Stimulated activated CD8-positive, alpha-beta memory T cell treated with anti-CD3 and anti-CD28 coated beads, Interleukin-4, amount 100 ng/mL, for 24 hours (primary cell): ENCODE measurements around the gene HERC5.
"Not testable (repeated sequence)": the region's sequence is repeated elsewhere in the genome, so short reads cannot be mapped to it uniquely, and the experiment has no call there.

ENCODE experiments used
- DNase-seq: peaks from one replicate; pipeline ENCODE4 v3.0.0-alpha.2; 2020; ENCODE audit warnings: low read depth

The HERC5 gene

GRCh38 chr4:88456670-88457306 is at the start of gene HERC5:
HERC5 (plus strand) TSS chr4:88457119; CDS start chr4:88457270, 151 bp downstream.
- peak; percentile 77 for DNase-seq

GRCh38 chr4:88409206-88409605 is 47.7 kb upstream of the HERC5 start:
- DNase-seq = no peak

GRCh38 chr4:88409789-88410188 is 47.1 kb upstream of the HERC5 start:
- DNase-seq = no peak

DNA sequence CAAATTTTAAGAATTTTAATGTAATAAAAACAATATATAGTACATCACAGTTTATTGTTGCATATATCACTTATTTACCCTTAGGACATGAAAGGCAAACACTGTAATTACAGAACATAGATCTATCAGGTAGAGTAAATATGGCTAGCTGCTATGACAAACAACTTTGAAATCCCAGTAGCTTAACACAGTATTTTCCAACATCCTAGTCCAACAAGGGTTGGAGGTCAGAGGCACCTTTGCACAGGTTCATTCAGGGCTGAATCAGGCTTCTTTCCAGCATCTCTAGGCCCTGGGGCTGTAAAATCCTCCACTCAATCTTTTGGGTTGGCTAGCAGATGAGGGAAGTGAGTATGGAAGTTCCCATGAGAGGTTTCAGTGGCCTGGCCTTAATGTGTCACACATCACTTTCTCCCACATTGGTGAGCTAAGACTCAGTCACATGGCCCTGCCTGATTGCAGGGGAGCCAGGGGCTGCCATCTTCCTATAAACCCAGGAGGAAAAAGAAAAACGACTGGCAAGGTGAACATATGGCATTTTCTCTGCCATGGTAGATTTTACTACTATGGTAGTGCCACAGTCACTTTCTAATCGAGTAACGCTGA is 45.3 kb upstream of the HERC5 start:
- no peak for DNase-seq

DNA sequence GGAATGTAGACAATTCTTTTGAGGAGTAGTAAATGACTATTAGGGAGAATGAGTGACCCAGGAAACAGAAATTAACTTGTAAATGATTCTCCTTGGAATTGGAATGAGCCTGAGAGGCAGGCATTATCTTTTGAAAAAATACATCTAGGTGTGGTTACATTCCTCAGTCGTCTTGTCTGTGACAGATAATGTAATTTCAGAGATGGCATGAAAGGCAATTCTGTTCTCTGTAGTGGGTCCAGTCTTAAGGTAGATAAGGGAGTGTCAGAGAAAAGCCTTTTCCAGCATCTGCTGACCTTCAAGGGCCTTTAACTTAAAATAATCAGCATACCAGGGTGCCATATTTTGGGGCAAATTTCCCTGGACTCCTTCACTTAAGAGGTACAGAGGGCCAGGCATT is 43.1 kb upstream of the HERC5 start:
- DNase-seq = no peak

DNA sequence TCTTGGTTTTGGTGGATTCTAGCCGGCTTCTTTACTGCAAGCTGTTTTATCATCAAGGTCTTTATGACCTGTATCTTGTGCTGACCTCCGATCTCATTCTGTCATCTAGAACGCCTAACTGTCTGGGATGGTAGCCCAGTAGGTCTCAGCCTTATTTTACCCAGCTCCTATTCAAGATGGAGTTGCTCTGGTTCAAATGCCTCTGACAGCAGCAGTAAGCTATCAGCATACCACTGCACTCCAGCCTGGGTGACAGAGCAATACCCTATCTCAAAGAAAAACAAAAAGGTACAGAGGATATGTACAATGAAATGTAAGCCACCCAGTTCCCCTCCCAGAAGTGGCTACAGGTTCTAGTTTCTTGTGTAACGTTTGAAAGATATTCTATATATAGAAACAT is 42.2 kb upstream of the HERC5 start:
- DNase-seq = no peak

GRCh38 chr4:88415982-88416381 is 40.9 kb upstream of the HERC5 start:
- DNase-seq = no peak

DNA sequence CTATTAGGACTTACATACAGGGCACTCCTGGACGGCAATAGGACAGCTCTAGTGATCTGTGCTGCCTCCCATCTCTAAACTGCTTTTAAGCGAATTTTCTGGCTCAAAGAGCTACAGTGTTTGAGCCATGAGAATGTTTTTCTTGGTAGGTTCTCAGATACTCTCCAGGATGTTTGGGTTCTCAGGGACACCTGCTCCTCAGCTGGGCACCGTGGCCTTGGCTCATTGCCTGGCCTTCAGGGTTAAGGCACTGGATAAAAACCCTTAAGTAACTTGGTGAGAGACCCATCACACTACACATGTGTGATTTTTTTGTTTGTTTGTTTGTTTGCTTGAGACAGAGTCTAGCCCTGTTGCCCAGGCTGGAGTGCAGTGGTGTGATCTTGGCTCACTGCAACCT is 38.5 kb upstream of the HERC5 start:
- no peak for DNase-seq

DNA sequence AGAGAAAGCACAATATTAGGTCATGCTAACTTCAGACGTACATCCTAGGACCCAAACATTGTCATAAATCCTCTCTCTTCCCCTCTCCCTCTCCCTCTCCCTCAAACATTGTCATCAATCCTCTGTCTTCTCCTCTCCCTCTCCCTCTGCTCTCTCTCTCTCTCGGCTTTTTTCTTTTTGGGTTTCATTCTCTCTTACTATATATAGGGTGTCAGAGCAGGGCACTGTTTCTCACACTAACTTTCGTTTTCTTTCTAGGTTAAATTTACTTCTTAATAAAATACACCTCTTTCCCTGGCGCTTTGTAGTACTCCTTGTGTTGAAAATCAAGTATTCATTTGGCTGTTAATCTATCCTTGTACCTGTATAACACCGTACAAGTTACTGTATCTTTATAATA is 37.0 kb upstream of the HERC5 start:
- no peak for DNase-seq

GRCh38 chr4:88420844-88421243 is 36.1 kb upstream of the HERC5 start:
- DNase-seq = no peak

GRCh38 chr4:88422403-88422802 is 34.5 kb upstream of the HERC5 start:
- no peak for DNase-seq

- DNase-seq = no peak
Observed at GRCh38 chr4:88429401-88429800, 27.5 kb upstream of the HERC5 start.

DNA sequence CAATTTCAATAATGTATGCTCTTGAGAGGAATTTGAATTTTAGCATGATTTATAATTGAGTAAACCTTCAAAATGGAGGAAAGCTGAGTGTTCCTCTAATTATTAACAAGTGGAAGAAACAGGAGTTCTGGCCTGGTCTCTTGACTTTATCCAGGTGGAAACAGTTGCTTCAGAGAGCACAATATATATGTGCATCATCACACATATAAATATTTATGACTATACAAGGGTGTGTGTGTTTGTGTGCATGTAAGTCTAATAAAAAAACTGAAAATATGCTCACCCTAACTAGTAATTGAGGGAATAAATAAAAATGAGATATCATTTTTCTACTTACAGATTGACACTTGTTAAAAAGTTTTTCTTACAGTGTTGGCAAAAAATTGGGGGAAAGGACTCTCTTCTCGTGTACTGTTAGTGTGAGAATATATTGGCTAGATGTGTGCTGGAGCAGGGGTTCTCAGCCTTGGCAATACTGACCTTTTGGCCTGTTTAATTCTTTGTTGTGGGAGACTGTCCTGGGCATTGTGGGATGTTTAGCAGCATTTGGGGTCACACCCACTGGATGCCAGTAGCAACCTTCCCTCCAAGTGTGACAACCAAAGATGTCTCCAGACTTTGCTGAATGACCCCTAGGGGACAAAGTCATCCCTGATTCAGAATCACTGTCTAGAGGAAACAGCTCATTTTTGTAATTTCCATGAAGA is 20.8 kb upstream of the HERC5 start:
- no peak for DNase-seq

DNA sequence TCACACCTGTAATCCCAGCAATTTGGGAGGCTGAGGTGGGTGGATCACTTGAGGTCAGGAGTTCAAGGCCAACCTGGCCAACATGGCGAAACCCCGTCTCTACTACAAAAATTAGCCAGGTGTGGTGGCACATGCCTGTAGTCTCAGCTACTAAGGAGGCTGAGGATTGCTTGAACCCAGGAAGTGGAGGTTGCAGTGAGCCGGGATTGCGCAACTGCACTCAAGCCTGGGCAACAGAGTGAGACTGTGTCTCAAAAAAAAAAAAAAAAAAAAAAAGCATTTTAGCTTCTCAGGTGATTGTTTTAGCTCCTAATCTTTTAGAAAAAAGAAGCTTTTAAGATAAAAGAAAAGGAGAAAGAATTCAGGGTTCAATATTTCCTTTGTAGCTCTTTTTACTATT is 19.0 kb upstream of the HERC5 start:
- not testable (repeated sequence) for DNase-seq

DNA sequence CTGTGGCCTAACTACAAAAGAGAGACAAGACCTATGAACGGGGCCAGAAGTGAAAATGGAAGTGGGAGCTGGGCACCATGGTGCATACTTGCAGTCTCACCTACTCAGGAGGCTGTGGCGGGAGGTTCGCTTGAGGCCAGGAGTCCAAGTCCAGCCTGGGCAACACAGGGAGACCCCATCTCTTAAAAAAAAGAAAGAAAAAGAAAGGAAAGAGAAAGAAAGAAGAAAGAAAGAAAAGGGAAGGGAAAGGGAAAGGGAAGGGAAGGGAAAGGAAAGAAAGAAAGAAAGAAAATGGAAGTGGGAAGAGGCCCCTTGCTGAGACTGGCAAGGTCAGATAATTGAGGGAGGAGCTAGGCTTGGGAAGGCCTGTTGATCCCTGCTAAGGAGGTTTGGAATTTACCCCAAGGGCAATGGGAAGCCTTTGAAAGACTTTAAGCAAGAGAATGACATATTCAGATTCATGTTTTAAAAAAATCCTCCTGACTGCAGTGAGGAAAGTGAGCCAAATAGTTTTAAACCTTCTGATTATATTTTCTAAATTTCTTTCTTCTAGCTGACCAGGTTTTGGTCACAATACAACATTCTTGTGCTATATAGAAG is 17.7 kb upstream of the HERC5 start:
- DNase-seq = no peak

GRCh38 chr4:88440146-88440545 is 16.8 kb upstream of the HERC5 start:
- DNase-seq = no peak

DNA sequence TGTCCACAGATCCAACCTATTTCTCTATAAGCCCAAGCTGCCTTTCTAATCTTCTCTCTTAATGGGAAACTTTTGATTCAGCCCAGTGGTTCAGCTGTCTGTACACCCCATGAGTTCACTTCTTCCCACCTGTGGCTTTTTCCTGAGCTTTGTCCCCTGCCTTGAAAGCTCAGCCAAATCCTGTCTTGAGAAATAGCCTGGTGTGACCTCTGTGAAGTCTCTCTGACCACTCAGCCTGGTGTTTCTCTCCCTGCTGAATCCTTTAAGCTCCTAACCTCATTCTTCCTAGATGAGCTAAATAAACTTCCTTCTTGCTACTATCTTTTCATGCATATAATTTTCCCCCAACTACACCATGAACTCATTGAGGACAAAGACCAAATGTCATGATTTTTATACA is 15.2 kb upstream of the HERC5 start:
- DNase-seq = no peak

DNA sequence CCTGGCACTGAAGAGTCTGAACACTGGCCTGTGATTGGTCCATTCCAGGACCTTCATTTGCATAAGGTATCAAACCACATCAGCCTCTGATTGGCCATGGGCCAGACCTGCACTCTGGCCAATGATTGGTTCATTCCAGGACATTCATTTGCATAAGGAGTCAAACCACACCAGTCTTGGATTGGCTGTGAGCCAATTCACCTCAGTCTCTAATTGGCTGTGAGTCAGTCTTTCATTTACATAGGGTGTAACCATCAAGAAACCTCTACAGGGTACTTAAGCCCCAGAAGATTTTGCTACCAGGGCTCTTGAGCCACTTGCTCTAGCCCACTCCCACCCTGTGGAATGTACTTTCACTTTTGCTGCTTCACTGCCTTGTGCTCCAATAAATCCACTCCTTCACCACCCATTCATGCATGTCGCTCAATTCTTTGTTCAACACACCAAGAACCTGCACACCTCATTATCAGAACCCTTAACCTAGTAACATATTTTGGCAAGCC is 14.2 kb upstream of the HERC5 start:
- DNase-seq = no peak

- DNase-seq = no peak
Observed at GRCh38 chr4:88443486-88443885, 13.4 kb upstream of the HERC5 start.

DNA sequence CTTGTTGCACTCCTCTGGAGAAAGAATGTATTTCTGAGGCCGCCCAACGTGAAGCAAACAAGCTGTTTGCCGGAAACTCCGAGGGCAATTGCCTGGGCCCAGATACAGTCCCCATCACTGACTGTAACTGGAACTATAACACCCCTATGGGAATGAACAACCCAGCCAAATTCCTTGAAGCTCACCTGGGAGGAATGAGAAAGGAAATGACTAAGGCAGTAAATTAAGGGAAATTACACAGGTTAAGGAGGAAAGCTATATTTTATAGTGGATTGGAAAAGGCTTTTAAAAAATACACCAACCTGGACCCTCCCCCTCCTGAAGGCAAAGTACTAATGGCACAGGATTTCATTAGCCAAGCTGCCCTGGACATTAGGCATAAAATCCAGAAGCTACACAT is 11.7 kb upstream of the HERC5 start:
- DNase-seq = no peak

- DNase-seq = no peak
Observed at GRCh38 chr4:88446124-88446523, 10.8 kb upstream of the HERC5 start.

DNA sequence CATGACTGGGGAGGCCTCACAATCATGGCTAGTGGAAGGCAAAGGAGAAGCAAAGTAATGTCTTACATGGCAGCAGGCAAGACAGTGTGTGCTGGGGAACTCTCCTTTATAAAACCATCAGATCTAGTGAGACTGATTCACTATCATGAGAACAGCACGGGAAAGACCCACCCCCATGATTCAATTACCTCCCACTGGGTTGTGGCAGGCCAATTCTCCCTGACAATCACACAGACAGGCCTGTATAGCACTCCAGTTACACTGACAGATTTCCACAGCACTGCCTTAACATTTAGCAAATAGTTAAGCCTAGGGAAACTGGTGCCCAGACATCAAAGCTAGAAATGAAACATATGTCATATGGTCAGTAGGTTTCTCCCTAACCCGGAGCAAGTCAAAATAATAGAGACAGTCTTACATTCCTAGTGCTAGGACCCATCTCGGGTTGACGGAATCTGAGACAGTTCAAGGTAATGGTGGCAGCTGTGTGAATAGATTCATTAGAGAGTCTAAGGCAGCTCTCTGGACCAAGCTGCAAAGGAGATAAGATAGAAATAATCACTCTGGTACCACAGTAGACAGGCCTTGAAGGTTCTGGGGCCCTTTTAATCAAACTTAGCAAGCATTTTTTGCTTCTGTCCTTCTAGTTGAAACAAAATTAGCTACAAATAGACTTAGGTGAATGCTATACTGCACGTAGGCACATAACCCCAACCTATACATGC is 9.4 kb upstream of the HERC5 start:
- DNase-seq = no peak
